ENCODE measurements around the gene CXCL6.

Gene CXCL6

DNA sequence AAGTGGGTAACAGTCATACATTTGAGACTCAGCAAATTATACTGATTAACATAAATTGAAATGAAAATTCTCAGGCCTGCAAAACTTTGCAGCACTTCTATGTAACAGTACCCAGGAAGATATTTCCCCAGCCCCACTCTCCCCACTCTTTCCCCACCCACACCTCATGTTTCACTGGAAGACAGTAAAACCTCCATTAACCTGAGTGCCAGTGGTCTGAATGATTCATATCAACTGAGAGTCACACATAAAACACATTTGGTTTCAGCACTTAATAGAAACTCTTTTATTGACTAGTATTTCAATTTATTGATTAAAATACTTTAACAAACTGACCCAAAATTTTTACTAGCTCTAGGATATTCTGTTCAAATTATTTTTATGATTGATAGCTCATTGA, 6.9 kb downstream of the CXCL6 start:
- ATAC-seq = no peak

DNA sequence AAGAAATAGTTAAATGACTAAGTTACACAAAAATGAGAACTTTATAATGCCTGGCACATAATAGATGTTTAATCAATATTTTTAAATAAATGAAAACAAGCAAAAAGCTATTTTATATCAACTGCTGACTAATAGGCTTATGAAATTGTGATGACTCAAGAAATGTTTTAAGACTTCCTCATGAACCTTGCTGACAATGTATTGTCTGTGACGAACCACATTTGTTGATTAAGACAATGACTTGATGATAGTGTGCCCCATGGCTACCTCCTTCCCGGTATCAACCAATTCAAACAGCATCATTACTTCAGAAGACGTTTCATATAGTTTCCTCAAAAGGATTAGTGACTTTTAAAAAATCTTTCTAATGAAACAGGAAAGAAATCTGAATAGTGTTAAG, 7.9 kb downstream of the CXCL6 start:
- ATAC-seq = no peak

DNA sequence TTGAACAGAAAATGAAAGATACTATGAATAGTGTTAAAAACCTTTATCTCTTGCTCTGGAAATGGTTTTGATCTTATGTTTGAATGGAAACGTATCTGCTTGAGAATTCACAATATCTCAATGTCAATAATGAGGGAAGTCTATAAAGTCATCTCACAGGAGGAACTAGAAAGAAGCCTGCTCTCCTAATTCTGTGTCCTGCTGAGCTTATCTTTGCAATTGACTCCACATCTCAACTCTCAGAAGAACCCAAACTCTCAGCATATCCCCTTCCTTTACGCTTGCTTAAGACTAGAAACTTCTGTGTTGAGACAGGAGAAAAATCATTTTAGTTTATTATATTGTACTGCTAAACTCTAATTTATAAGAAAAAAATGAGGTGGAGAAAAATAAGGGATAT, 8.3 kb downstream of the CXCL6 start:
- ATAC-seq = no peak

DNA sequence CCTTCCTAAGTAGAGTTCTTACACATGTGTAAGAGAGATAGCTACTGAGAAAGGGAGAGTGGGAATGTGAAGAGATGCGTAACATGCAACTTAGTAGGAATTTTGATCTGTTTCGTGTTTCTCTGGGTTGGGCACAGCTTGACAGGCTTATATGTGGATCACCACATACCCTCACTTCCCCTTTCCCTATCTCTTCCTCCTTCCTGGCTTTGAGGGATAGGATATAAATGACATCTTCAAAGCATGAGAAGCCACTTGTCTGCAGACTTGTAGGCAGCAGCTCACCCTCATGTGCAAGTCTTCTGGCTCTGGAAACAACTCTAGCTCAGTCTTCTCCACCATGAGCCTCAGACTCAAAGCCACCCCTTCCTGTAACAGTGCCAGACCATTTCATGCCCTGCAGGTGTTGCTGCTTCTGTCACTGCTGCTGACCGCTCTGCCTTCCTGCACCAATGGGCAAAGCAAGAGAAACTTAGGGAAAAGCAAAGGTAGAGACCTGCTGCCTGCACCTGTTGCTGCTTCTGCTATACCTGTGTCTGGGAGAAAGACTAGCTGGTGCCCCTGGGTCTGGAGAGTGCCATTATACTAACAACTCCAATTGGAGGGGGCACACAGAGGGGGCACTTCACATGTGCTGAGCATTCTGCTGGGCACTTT, 11.2 kb downstream of the CXCL6 start:
- no peak for ATAC-seq

DNA sequence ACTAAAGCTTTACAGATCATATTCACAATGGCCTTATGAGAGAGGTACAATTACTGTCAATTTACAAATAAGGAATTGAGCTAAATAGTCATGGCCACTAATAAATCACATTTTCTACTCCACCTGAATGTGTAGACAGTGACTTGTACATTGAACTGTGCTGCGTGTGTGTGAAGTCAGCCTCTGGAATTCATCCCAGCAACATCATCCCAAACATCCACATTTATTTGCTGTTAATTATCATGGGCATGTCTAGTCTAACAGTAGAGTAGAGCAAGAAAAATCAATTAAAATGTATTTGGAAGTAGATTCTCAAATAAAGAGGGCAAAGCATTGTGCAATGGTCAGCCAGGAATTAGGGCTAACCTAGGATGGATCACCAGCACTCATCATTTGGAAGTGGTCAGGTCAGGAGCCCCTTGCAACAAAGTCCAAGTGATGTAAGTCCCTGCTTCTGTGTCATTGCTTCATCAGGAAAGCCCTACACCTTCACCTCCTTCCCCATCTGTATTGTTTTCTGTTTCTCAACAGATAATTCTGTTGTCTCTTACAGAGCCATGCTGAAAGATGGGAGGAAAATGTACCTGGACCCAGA, 11.8 kb downstream of the CXCL6 start:
- no peak for ATAC-seq

DNA sequence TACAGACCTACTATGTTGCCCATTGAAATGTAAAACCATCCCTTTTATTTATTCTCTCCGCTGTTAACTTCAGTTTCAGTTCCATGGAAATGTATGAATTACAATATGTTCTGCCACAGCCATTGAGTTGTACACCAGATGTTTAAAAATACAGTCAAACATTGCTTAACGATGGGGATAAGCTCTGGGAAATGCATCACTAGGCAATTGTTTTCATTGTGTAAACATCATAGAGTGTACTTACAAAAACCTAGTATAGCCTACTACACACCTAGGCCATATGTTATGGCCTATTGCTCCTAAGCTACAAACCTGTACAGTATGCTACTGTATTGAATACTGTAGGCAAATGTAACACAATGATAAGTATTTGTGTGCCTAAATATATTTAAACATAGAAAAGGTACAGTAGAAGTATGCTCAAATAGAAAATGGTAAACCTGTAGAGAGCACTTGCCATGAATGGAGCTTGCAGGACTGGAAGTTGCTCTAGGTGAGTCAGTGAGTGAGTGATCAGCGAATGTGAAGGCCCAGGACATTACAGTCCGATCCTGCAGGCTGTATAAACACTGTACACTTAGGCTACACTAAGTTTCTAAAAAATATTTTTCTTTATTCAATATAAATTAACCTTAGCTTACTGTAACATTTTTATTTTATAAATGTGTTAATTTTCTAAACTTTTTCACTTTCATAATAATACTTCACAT, 13.9 kb downstream of the CXCL6 start:
- ATAC-seq = no peak

DNA sequence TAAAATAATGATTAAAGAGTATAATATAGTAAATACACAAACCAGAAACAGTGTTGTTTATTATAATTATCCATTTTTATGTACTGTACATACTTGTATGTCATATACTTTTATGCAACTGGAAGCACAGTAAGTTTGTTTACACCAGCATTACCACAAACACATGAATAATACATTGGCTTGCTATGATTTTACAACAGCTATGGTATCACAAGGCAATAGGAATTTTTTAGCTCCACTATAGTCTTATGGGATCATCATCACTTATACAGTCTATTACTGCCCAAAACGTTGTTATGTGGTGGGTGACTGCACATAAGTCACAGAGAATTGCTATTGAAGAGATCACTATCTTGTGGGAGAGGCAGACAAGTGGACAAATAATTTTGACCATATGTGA, 14.8 kb downstream of the CXCL6 start:
- ATAC-seq = no peak

DNA sequence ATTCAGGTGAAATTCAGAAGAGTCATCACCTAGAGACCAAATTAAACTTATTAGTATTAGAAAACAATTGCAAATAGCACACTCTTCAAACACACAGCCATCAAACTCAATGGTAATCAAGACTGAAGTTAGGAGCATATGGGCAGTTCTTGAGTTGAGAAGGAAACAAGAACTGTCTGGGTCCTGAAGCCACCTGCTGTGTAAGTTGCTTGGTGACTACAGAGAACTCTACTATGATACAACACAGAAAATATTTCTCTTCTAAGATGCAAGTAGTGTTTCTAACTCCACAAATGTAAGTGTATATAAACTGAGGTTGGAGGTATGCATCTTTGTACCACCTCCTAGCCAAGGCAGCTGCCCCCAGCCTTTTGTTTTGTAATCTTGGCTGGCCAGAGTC, 16.3 kb downstream of the CXCL6 start:
- no peak for ATAC-seq

DNA sequence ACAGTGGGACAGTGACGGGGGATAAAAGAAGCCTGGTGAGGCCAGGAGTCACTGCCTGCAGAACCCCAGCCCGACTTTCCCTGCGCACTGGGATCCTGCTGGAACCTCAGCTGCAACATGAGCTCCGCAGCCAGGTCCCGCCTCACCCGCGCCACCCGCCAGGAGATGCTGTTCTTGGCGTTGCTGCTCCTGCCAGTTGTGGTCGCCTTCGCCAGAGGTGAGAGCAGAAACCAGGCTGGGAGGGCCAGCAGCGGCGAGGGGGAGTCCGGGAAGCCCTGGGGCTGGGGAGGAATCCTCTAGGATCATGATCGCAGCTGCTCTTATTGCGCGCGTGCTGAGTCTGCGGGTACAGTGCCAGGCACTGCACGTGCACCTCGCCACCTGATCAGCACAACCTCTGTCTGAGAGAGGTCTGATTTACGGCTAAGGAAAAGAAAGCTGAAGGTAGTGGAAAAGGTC, 16.8 kb downstream of the CXCL6 start, which contains the start of gene PF4V1:
Gene PF4V1 (plus strand): TSS at position 51 of the 459 bp plus-strand sequence. CDS start 67 bp downstream, at position 118.
- ATAC-seq = no peak

DNA sequence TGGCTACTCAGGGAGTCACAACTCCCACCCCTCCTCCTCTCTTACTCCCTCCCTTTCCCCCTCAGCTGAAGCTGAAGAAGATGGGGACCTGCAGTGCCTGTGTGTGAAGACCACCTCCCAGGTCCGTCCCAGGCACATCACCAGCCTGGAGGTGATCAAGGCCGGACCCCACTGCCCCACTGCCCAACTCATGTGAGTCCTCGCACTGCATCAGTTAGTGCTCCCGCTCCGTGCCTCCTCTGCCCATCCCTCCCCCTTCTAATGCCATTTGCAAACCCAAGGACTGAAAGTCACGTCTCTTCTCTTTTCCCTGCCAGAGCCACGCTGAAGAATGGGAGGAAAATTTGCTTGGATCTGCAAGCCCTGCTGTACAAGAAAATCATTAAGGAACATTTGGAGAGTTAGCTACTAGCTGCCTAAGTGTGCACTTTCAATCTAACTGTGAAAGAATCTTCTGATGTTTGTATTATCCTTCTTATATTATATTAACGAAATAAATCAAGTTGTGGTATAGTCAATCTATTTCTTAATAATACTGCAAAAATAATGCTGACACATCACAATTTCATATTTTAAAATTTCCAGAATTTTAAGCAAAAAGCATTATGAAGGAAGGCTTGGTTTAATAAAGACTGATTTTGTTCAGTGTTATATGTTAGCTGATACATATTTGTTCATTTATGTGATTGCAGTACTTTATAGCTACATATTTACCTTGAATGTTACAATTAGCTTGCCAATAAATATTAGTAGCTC, 17.4 kb downstream of the CXCL6 start:
- ATAC-seq = no peak

DNA sequence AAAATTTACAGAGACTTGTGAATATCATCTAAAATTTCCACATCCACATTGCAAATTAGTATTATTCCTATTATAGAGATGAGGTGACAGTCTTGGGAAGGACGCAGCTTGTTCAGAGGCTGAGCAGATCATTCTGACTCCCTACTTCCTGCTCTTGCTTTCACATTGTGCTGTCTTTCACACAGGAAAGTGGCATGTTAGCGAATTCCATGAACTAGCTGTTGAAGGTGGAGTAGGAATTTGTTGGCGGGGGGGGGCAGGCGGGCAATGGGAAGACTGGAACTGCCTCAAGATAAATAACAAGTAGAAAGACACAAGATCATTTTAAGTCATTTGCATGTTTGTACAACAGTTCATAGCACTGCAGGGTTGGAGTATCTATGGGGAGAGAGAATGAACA, 18.9 kb downstream of the CXCL6 start:
- no peak for ATAC-seq

DNA sequence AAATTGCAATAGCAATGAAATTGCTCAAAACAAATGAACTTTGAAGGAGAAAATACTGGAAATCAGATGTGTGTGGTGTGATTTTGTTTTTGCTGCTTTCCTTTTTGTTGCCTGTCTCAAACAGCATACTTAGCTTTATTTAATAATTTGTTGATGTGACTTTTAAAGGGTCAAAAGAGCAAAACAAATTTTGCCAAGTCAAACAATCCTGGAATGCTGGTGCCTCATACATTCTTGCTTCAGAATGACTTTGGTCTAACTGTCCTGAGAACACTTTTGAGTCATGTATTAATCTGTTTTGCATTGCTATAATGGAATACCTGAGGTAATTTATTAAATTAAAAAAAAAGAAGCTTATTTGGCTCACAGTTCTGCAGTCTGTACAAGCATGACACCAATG, 20.0 kb downstream of the CXCL6 start:
- no peak for ATAC-seq

DNA sequence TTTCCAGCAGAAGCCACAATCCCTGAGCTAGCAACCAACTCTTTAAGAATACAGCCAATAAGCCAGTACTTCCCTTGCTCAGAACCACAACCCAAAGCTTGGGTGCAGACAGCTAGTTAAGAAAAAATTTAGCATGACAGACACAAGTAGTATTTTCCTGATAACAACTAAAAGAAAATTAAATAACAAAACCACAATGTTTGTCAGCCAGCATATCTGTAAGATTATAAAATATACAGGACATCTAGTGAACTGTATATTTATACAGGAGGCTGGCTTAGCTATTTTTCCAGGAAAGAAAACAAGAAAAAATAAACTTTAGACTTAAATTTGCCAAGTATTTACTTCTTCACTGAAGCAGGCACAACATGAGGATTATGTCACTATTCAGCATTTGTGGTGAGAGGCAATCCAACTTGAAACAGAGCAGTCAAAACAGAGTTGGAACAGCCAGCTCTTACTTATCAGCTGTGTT, 23.2 kb downstream of the CXCL6 start:
- ATAC-seq = no peak

DNA sequence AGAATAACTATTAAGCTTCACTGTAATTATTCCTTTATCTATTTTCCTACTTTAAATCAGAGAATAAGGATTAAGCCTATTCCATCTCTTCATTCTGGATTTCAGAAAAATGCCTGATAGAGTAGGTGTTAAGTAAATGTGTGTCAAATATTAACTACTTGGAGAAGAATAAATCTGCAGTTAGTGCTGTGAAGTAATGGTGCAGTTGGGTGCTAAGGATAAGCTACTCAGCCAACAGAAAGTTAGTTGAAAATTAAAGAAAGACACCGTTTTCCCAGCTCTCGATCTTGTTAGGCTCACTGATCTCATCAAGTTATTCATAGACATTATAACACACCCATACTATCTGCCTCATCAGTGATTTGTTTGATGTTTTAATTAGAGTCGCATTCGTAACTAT, 23.7 kb downstream of the CXCL6 start:
- ATAC-seq = no peak

DNA sequence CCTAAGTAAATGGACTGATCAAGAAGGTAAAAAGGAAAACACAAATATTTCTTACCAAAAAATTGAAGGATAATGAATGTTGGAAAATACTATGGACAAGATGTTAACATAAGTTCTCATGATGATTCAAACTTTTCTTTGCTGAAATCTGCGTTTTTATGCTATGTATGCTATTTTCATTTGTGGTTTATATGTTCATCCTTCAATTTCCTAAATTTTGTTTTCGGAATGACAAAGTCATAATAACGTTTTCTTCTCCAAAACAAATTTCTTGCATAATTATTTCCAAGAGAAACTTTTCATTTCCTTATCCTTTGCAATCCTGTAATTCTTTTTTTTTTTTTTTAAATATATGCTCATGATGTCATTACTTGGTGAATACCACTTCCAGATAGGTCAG, 24.4 kb downstream of the CXCL6 start:
- no peak for ATAC-seq

DNA sequence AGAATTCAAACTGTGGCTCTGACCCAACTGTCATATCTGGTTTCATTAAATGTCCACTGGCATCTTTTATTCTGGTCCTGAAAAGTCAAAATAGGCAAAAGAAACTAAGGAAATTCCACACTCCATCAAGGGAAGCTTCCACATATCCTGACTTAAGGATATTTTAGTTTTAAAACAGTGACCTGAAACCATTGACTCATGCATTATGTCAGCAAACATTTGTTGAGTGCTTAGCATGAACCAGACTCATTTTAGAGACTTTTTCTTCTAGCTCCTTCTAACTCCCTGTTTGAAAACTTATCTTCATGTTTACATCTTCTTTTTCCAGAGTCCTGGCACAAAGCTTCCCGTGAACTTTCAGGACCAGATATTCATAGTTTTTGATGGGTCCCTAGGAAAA, 25.8 kb downstream of the CXCL6 start:
- no peak for ATAC-seq

DNA sequence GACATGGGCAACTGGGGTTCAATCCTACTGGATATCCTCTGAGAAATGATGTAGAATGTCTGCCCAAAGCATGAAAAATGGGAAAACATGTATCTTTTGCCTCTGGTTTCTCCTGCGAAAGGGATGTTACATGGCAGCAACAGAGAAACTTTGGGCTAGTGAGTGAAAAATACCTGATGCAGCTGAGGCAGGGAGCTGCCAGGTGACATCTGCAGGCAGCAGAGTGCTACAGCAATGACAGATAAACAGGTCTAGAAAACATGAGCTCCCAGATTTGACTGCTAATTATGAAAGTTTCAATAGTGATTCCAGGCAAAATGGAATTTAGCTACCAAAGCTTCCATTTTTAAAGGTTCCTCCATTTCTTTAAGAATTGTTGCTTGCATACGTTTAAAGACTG, 27.9 kb downstream of the CXCL6 start:
- no peak for ATAC-seq

DNA sequence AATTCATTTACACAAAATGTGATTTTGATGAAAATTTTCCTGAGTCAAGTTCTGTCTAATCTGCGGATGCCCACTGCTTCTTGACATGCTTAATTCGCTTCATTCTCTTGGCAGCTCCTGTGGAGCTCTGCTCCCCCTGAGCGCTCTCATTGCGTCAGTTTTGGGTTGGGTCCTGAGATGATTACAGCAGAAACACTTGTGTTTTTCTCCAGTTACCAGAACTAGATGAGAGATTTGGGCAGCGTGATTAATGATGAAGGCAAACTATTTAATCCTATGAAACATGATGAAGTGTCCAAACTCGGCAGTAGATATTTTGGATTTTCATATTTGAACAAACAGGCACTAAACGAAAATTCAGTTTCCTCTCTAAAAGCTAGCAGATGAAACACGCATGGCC, 28.5 kb downstream of the CXCL6 start:
- ATAC-seq = no peak

DNA sequence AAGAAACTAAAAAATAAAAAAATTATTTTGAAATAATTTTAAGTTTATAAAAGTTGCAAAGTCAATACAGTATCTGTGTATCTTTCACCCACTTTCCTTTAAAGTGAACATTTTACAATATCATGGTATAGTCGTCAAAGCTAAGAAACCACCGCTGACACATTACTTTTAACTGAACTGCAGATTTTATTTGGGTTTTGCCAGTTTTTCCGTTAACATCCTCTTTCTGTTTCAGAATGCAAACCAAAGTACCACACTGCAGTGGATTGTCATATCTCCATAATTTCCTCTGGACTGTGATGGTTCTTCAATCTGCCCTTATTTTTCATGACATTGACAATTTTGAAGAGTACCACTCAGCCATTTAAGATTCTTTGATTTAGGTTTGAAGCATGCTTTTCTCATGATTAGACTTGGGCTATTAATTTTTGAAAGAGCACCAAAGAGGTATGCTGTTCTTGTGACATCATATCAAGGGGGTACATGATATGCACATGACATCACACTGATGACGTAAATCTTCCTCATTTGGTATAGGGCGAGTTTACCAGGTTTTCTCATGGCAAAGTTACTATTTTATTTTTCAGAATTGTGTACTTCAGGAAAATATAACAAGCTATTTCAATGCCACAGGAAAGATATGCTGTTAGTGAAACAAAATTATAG, 29.1 kb downstream of the CXCL6 start:
- no peak for ATAC-seq

DNA sequence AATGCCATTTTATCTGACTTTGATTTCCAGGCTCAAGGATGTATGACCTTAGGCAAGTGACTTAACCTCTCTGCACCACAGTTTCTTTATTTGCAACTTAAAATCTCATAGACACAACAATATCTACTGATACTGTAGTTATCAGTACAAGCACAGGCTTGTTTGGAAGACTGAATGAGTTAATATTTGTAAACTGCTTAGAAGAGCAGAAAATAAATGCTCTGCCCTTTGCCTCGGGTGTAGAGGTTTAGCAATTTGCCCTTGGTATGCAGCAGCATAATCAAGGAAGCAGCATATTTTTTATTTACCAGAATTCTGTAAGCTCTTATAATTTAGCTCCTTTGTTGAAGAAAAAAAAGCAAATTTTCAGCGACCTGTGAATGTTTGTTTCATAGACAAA, 29.8 kb downstream of the CXCL6 start:
- no peak for ATAC-seq

DNA sequence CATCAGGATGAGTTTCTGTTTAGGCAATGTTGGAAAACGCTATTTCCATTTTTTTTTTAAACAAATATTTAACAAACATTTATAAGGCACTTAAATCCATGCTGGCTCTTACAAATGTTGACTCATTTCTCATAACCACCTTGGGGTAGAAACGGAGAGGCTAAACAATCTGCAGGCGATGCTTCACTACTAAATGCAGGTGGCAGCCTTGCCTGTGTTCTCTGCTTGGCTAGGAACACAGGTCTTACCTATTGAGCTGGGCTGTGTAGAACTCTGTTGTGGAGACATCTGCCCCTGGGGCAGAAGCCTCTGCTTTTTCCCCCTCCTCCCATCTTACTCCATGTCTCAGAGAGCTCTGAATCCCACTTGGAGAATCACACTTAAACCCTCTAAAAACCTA, 31.3 kb downstream of the CXCL6 start:
- no peak for ATAC-seq

DNA sequence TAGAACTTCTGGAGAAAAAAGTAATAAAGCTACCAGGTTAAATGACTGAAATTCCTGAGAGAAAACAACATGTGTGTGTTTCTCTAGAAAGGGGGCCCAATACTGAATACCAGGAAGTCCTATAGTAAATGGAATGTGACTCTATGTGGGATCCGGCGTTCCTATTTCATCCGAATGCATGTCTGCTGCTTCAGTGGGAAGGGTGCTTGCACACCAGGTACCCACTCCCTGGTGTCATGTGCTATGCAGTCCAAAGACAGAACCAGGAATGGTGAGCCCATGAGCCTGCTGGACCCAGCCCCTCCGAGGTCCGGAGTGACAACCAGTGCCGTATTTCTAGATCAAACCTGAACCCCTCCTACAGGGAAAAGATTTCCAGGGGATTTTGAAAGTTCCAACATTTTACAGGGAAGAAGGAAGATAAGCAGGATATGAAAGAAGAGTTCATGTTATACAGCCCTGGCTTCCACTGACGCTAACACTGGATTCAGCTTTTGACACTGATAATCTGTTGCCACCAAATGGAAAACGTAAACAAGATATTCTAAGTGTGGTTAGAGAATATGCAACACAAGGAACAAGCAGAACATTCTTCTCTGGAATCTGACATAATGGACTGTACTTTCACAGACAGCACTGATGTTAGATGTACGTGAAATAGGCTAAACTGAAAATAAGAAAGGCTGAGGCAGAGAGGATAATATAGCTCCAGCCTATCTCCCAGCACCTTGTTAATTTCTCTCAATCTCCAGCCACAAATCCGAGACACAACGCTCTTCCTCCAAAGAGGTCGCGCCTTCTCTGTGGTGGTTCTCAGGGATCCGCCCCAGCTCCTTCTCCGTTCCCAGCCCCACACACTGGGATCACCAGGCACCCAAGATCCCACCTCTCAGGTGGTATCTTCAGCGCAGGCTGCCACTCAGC, 32.0 kb downstream of the CXCL6 start:
- no peak for ATAC-seq

All from activated CD4-positive, CD25-positive, alpha-beta regulatory T cell treated with anti-CD3 and anti-CD28 coated beads, Interleukin-2, amount 50 U/mL, for 24 hours (primary cell).